LNCAP (cell line): ENCODE measurements around the gene SERPINA9.

ENCODE experiments used
- TF ChIP-seq, protein P1 (sequence below): fragments of 450-650 bp; IDR thresholded peaks from 2 replicates; pipeline ENCODE4 v1.5.1; 2017; ENCODE audit warnings: mild to moderate bottlenecking

The SERPINA9 gene

DNA sequence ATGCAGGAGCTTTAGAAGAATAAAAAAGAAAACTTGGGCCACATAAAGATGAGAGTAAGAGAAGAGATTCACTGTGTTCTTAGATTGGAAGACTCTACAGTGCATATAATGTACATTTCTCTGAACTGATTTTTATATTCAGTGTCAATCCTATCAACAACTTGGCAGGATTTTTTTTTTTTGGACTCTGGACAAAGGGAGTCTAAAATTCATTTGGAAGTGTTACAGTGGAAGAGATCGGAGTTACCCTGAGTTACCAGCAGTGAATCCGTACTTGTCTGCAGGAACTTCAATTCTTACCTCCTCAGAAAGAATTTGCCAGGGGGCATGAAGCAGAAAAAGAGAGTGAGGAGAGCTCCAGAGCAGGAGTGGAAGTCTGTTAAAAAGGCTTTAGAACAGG lies 47.4 kb downstream of the SERPINA9 start:
- TF ChIP-seq, protein P1, sequence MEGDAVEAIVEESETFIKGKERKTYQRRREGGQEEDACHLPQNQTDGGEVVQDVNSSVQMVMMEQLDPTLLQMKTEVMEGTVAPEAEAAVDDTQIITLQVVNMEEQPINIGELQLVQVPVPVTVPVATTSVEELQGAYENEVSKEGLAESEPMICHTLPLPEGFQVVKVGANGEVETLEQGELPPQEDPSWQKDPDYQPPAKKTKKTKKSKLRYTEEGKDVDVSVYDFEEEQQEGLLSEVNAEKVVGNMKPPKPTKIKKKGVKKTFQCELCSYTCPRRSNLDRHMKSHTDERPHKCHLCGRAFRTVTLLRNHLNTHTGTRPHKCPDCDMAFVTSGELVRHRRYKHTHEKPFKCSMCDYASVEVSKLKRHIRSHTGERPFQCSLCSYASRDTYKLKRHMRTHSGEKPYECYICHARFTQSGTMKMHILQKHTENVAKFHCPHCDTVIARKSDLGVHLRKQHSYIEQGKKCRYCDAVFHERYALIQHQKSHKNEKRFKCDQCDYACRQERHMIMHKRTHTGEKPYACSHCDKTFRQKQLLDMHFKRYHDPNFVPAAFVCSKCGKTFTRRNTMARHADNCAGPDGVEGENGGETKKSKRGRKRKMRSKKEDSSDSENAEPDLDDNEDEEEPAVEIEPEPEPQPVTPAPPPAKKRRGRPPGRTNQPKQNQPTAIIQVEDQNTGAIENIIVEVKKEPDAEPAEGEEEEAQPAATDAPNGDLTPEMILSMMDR = no peak

DNA sequence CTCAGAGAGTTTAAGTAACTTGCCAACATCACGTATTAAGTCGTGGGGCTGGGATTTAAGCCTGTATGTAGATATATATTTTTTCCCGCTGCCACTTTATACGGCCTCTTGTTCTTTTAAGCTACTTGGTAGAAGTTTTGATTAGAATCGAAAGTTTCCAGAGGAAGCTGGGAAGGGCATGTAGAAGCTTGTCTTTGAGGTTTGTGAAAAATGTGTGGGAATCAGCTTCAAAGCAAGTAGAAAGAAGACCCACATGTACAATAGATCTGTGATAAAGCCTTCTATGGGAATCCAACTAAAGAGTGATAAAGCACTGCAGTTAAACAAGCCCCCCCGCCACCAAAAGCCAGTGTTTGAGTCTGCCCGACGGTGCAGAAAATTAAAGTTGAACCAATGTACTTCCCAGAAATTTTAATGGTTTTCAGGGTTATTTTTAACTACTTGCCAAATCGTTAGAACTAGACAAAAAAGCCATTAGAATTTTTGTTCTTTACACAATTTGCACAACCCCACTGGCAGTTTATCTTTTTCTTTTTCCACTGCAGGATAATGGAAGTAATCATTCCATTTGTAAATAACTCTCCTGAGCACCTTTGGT lies 48.9 kb downstream of the SERPINA9 start:
- TF ChIP-seq, protein P1 = no peak

DNA sequence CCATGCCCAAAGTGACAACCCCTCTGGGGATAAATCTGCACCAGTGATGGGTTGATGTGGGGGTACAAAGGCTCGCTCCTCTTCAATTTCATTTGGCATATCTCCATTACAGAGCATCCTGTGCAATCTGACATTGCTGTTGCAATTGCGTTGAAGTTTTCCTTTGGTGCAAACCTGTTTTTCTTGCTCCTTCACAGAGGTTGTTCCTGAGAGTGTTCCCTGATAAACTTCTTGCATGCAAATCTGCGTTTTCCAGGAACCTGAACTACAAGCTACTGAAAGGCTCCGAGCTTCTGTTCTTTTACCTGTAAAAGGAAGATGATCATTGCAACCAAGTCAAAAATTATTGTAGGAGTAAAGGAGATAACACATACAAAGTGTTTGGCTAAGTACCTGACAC lies 49.5 kb downstream of the SERPINA9 start:
- TF ChIP-seq, protein P1 = no peak

DNA sequence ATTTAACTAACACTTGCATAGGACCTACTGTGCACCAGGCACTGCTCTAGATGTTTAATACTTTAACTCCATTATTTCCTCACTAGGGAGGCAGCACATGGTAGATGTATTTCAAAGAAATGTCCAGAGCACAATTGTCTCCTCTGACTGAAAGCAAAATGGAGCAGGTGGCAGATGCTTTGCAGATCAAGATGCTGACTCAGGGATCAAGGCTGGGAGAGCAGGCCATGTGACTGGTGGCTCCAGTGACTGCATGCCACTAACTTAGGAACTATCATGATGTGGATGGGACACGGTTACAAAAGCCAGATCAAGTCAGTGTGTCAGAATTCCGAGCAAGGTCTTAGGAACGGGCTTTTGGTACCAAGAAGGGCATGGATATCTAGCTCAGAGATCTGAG lies 51.6 kb downstream of the SERPINA9 start:
- TF ChIP-seq, protein P1 = no peak

DNA sequence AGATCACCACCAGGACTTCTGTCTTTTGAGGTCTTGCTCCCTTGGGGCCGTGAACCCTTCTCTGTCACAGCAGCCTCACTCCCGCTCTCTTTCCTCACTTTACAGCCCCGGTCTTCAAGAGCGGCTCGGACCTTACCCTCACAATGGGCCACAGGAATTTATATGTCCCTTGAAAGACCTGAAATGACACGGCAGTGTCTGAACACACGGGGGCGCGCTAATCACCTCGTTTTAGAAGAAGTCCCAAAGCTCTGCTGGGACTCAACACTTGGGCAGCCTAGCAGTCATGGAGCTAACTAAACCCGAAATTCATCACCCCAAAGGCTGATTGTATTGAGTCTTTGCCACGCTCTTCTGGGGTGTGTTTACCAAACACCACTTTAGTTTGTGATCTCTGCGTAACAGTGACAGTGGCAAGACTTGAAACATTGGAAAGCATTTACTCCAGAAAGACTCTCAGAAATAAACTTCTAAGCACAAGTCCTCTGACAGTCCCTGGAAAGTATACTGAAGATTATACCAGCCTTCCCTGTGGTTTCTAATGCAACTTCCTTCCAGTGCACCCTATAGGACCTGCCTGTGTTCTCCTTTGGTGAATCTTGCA lies 52.4 kb downstream of the SERPINA9 start:
- TF ChIP-seq, protein P1 = peak; percentile 86

DNA sequence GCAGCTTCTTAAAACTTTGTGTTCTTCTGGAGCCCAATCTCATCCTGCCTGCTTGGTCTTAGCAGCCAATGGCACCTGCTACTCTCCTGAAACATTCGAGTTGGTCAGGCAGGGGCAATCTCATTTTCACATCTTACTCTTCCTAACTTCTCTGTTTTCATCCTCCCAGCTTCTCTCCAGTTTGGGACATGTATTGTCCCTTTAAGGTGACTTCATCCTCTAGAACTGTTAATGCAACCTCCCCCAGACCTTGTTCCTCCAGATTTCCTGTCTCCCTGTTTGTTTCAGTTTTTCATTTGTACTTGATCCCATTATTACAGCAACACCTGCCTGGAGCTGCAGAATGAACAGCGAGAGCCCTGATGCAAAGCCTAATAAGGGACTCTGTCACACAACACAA lies 54.7 kb downstream of the SERPINA9 start:
- TF ChIP-seq, protein P1 = no peak
